ENCODE measurements around the gene TXNL1. TPM values are rescaled to one million over a fixed set of nuclear protein-coding genes. Genes with fewer than 3 reads are reported as not detected.

TXNL1 gene
- total and polyA plus RNA-seq, 2 of the 13 experiments (the other 11 are each of a cell fraction or from before 2014, with no cell fraction given), result 41.9 to 73.1 TPM

- TF ChIP-seq, protein P1, sequence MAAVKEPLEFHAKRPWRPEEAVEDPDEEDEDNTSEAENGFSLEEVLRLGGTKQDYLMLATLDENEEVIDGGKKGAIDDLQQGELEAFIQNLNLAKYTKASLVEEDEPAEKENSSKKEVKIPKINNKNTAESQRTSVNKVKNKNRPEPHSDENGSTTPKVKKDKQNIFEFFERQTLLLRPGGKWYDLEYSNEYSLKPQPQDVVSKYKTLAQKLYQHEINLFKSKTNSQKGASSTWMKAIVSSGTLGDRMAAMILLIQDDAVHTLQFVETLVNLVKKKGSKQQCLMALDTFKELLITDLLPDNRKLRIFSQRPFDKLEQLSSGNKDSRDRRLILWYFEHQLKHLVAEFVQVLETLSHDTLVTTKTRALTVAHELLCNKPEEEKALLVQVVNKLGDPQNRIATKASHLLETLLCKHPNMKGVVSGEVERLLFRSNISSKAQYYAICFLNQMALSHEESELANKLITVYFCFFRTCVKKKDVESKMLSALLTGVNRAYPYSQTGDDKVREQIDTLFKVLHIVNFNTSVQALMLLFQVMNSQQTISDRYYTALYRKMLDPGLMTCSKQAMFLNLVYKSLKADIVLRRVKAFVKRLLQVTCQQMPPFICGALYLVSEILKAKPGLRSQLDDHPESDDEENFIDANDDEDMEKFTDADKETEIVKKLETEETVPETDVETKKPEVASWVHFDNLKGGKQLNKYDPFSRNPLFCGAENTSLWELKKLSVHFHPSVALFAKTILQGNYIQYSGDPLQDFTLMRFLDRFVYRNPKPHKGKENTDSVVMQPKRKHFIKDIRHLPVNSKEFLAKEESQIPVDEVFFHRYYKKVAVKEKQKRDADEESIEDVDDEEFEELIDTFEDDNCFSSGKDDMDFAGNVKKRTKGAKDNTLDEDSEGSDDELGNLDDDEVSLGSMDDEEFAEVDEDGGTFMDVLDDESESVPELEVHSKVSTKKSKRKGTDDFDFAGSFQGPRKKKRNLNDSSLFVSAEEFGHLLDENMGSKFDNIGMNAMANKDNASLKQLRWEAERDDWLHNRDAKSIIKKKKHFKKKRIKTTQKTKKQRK (IDR thresholded peaks at IDR 0.05; ENCODE audit: low read length), result no peak
- TF ChIP-seq DR1 (CRISPR knock-in tag; IDR thresholded peaks at IDR 0.05) (peak; percentile 61; the same call in 1 of the 2 replicates), NONO (IDR thresholded peaks at IDR 0.05) (no peak), NONO (CRISPR knock-in tag; conservative IDR thresholded peaks at IDR 0.05) (peak; percentile 97), ZEB1 (IDR thresholded peaks at IDR 0.05; ENCODE audit: insufficient replicate concordance, low read depth) (no peak), ZNF24 (IDR thresholded peaks at IDR 0.05) (0 out of 2 replicates have a peak, but pooled peaks have one; percentile 8), RBAK (CRISPR knock-in tag; IDR thresholded peaks at IDR 0.05) (no peak), ZIK1 (CRISPR knock-in tag; IDR thresholded peaks at IDR 0.05; ENCODE audit: borderline replicate concordance, low read depth) (peak; percentile 51; the same call in 1 of the 2 replicates), ZNF543 (CRISPR knock-in tag; IDR thresholded peaks at IDR 0.05) (peak; percentile 71; the same call in 1 of the 2 replicates), ZNF143 (CRISPR knock-in tag; IDR thresholded peaks at IDR 0.05) (peak; percentile 83), ZNF329 (CRISPR knock-in tag; IDR thresholded peaks at IDR 0.05; ENCODE audit: low read depth) (peak; percentile 67; the same call in 1 of the 2 replicates), HDAC1 (CRISPR knock-in tag; IDR thresholded peaks at IDR 0.05) (peak; percentile 97), THAP8 (CRISPR knock-in tag; IDR thresholded peaks at IDR 0.05; ENCODE audit: borderline replicate concordance) (no peak), MAFF (IDR thresholded peaks at IDR 0.05; ENCODE audit: low read depth, low read length) (no peak), KAT8 (CRISPR knock-in tag; IDR thresholded peaks at IDR 0.05) (peak; percentile 95), KLF12 (CRISPR knock-in tag; IDR thresholded peaks at IDR 0.05; ENCODE audit: borderline replicate concordance) (no peak), ZNF891 (CRISPR knock-in tag; IDR thresholded peaks at IDR 0.05) (peak; percentile 95), SKI (IDR thresholded peaks at IDR 0.05; ENCODE audit: partially characterized antibody) (peak; percentile 80), ZNF776 (CRISPR knock-in tag; IDR thresholded peaks at IDR 0.05) (no peak)
- TF ChIP-seq, protein P2, sequence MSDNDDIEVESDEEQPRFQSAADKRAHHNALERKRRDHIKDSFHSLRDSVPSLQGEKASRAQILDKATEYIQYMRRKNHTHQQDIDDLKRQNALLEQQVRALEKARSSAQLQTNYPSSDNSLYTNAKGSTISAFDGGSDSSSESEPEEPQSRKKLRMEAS (IDR thresholded peaks at IDR 0.05), result peak; percentile 67; the same call in 1 of the 2 replicates
- TF ChIP-seq, protein P3, sequence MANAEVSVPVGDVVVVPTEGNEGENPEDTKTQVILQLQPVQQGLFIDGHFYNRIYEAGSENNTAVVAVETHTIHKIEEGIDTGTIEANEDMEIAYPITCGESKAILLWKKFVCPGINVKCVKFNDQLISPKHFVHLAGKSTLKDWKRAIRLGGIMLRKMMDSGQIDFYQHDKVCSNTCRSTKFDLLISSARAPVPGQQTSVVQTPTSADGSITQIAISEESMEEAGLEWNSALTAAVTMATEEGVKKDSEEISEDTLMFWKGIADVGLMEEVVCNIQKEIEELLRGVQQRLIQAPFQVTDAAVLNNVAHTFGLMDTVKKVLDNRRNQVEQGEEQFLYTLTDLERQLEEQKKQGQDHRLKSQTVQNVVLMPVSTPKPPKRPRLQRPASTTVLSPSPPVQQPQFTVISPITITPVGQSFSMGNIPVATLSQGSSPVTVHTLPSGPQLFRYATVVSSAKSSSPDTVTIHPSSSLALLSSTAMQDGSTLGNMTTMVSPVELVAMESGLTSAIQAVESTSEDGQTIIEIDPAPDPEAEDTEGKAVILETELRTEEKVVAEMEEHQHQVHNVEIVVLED (CRISPR knock-in tag; IDR thresholded peaks at IDR 0.05; ENCODE audit: borderline replicate concordance), result peak; percentile 85
- TF ChIP-seq, protein P4, sequence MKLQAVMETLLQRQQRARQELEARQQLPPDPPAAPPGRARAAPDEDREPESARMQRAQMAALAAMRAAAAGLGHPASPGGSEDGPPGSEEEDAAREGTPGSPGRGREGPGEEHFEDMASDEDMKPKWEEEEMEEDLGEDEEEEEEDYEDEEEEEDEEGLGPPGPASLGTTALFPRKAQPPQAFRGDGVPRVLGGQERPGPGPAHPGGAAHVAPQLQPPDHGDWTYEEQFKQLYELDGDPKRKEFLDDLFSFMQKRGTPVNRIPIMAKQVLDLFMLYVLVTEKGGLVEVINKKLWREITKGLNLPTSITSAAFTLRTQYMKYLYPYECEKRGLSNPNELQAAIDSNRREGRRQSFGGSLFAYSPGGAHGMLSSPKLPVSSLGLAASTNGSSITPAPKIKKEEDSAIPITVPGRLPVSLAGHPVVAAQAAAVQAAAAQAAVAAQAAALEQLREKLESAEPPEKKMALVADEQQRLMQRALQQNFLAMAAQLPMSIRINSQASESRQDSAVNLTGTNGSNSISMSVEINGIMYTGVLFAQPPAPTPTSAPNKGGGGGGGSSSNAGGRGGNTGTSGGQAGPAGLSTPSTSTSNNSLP (IDR thresholded peaks at IDR 0.05; ENCODE audit: low read depth, low read length), result no peak
Measured at GRCh38 chr18:56650944-56651770, 12.8 kb upstream of the TXNL1 start, which contains the start of gene WDR7 (continued).

Data from HepG2 (cell line).